HEK293 (cell line): Measurements from ENCODE around the gene CCN2.
A peak's percentile ranks its signal among the peaks of the same experiment; 100 is the strongest.

Source experiments
- CTCF ChIA-PET: fragments of 350-600 bp; formaldehyde crosslinking; extraction: SDS; loops from one replicate; lab custom pipeline; 2021; ENCODE audit warnings: antibody characterized with exemption; lab: Yijun Ruan, JAX
- POLR2A ChIA-PET: fragments of 300-600 bp; formaldehyde crosslinking; extraction: SDS; loops from one replicate; lab custom pipeline; 2020; ENCODE audit warnings: antibody characterized with exemption, inconsistent platforms; lab: Yijun Ruan, JAX
- H3K27ac ChIP-seq: fragments of 200-500 bp; sonication (Bioruptor generic); 2 replicates; pipeline ENCODE4 v1.5.1; 2014; ENCODE audit warnings: low read depth, low read length, control low read depth, inconsistent platforms; ENCODE audit errors: extremely low read depth
- H3K36me3 ChIP-seq, 2 experiments: fragments of 200-500 bp in 1 of 2; sonication (Bioruptor generic) in 1 of 2; 1 replicate in 1 of 2; 2 replicates in 1 of 2; pipeline ENCODE4 v1.5.1; 2014 to 2017; ENCODE audit warnings: inconsistent platforms in 2 of 2, low read length in 2 of 2; ENCODE audit not compliant: control insufficient read depth in 2 of 2, insufficient read depth in 1 of 2
- H3K4me1 ChIP-seq: fragments of 200-500 bp; sonication (Bioruptor generic); 2 replicates; pipeline ENCODE4 v1.5.1; 2014; ENCODE audit warnings: mild to moderate bottlenecking, low read length, inconsistent platforms; ENCODE audit not compliant: control insufficient read depth, insufficient read depth
- H3K4me3 ChIP-seq: 2 replicates; pipeline ENCODE4 v1.5.1; 2011; ENCODE audit warnings: low read depth, mild to moderate bottlenecking, control low read depth, low read length, moderate library complexity
- H3K9me3 ChIP-seq: fragments of 200-500 bp; sonication (Bioruptor generic); 2 replicates; pipeline ENCODE4 v1.5.1; 2014; ENCODE audit warnings: low read depth, low read length, inconsistent platforms; ENCODE audit not compliant: control insufficient read depth, insufficient read depth
- INSM2 ChIP-seq: fragments of 450-650 bp; formaldehyde crosslinking; IDR thresholded peaks from 2 replicates; pipeline ENCODE4 v1.5.1; 2016; ENCODE audit warnings: missing biosample characterization, missing genetic modification characterization
- MYNN ChIP-seq: fragments of 450-650 bp; formaldehyde crosslinking; IDR thresholded peaks from 2 replicates; pipeline ENCODE4 v1.5.1; 2016; ENCODE audit warnings: missing biosample characterization, missing genetic modification characterization, borderline replicate concordance
- SETDB1 ChIP-seq: IDR thresholded peaks from one replicate; pipeline ENCODE4 v1.6.1; 2017; ENCODE audit warnings: mild to moderate bottlenecking, low read length, moderate library complexity, mixed read lengths; ENCODE audit not compliant: insufficient read length
- SP2 ChIP-seq: fragments of 450-650 bp; formaldehyde crosslinking; IDR thresholded peaks from 2 replicates; pipeline ENCODE4 v1.5.1; 2016; ENCODE audit warnings: missing biosample characterization, missing genetic modification characterization
- ZBTB17 ChIP-seq: fragments of 450-650 bp; formaldehyde crosslinking; IDR thresholded peaks from 2 replicates; pipeline ENCODE4 v1.5.1; 2016; ENCODE audit warnings: missing biosample characterization, missing genetic modification characterization
- ZBTB20 ChIP-seq: fragments of 450-650 bp; formaldehyde crosslinking; IDR thresholded peaks from 2 replicates; pipeline ENCODE4 v1.5.1; 2016; ENCODE audit warnings: missing biosample characterization, missing genetic modification characterization
- ZNF18 ChIP-seq: fragments of 450-650 bp; formaldehyde crosslinking; IDR thresholded peaks from 2 replicates; pipeline ENCODE4 v1.5.1; 2016; ENCODE audit warnings: missing biosample characterization, missing genetic modification characterization
- ZNF292 ChIP-seq: fragments of 450-650 bp; formaldehyde crosslinking; IDR thresholded peaks from 2 replicates; pipeline ENCODE4 v1.5.1; 2016; ENCODE audit warnings: low read depth, missing biosample characterization, missing genetic modification characterization, borderline replicate concordance
- ZNF362 ChIP-seq: fragments of 450-650 bp; formaldehyde crosslinking; IDR thresholded peaks from 2 replicates; pipeline ENCODE4 v1.5.1; 2016; ENCODE audit warnings: missing biosample characterization, missing genetic modification characterization
- ZNF501 ChIP-seq: fragments of 450-650 bp; formaldehyde crosslinking; IDR thresholded peaks from 2 replicates; pipeline ENCODE4 v1.5.1; 2016; ENCODE audit warnings: missing biosample characterization, missing genetic modification characterization
- ZNF549 ChIP-seq: fragments of 450-650 bp; IDR thresholded peaks from 2 replicates; pipeline ENCODE4 v1.5.1; 2018; ENCODE audit warnings: missing biosample characterization, missing genetic modification characterization, mild to moderate bottlenecking, inconsistent platforms, moderate library complexity
- ZNF585B ChIP-seq: fragments of 450-650 bp; formaldehyde crosslinking; IDR thresholded peaks from 2 replicates; pipeline ENCODE4 v1.5.1; 2016; ENCODE audit warnings: missing biosample characterization, missing genetic modification characterization
- ZNF626 ChIP-seq: fragments of 450-650 bp; sonication (Bioruptor Pico); formaldehyde crosslinking; IDR thresholded peaks from 2 replicates; pipeline ENCODE4 v1.5.1; 2018; ENCODE audit warnings: missing biosample characterization, missing genetic modification characterization, inconsistent platforms
- ZNF707 ChIP-seq: fragments of 450-650 bp; formaldehyde crosslinking; IDR thresholded peaks from 2 replicates; pipeline ENCODE4 v1.5.1; 2016; ENCODE audit warnings: missing biosample characterization, missing genetic modification characterization
- TF ChIP-seq, protein P1 (sequence below): fragments of 450-650 bp; formaldehyde crosslinking; conservative IDR thresholded peaks from 2 replicates; pipeline ENCODE4 v1.5.1; 2016; ENCODE audit warnings: low read depth, missing biosample characterization, missing genetic modification characterization
- TF ChIP-seq, protein P2 (sequence below): fragments of 450-650 bp; formaldehyde crosslinking; IDR thresholded peaks from 2 replicates; pipeline ENCODE4 v1.5.1; 2017; ENCODE audit warnings: missing biosample characterization, missing genetic modification characterization

Gene CCN2

DNA sequence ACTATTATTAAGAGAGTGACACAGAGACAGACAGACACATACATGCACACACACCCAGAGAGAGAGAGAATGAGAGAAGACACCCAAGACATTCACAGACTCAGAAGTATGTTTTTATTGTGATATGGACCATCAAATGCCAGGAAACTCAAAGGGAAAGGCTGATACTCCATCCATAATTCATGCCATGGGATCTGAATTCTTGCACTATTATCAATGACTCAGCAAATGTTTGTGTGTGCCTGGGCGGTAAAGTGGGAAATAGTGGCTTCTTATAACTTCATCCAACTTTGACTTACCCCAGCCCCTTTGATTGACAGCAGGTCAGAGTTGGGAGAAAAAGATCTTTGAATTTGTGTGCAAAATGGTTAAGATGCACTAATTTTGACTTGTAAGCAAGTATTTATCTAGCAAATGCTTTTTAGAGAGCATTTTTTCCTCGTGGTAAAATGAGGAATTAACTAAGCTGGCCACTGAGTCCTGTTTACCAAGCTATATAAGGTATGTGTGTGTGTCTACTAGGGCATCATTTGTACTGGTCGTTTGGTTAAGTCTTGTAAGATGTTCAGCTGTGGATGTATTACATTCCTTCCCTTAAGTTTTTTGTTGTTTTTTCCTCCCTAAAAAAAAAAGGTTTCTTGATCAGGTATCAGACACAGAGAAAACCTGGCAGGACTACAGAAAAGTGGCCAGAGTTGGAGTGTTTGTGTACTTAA is 3.0 kb upstream of the CCN2 start:
- no peak overlapping the region for H3K4me3 ChIP-seq
- CTCF ChIA-PET = interaction anchor here (0.5 to 1.2 kb wide), 10 partner anchors 11 to 645 kb away, joined by 3 to 7 read pairs (median 3); no protein-coding TSS in a partner anchor
- TF ChIP-seq INSM2 (tag by site-specific recombination) (no peak), ZNF362 (tag by site-specific recombination) (peak; percentile 80), ZBTB20 (tag by site-specific recombination) (peak; percentile 48; the same call in 1 of the 2 replicates)
- H3K4me1 ChIP-seq = peaks cover 18% of the 10 kb centered on the region
- H3K9me3 ChIP-seq = no peaks in the 10 kb centered on the region
- POLR2A ChIA-PET = interaction anchor here (0.7 to 1.3 kb wide), 4 partner anchors 8 to 29 kb away, joined by 3 to 6 read pairs (median 4); no protein-coding TSS in a partner anchor
- peaks cover 0 to 1% of the 10 kb centered on the region in 2 experiments; a peak in 1 of 3 replicates for H3K36me3 ChIP-seq
- H3K27ac ChIP-seq = no peak overlapping the region

- ChIA-PET CTCF (interaction anchor here (0.6 kb wide), 1 partner anchor 14 kb away, joined by 3 read pairs; no protein-coding TSS in a partner anchor), POLR2A (interaction anchor here (0.6 kb wide), 1 partner anchor 95 kb away, joined by 3 read pairs; no protein-coding TSS in a partner anchor)
- Histone ChIP-seq H3K9me3 (no peaks in the 10 kb centered on the region), H3K36me3 (peaks cover 0 to 8% of the 10 kb centered on the region in 2 experiments; a peak in 1 of 3 replicates), H3K4me1 (peaks cover 23% of the 10 kb centered on the region), H3K27ac (no peak overlapping the region)
- TF ChIP-seq ZNF707 (tag by site-specific recombination) (no peak), ZNF18 (tag by site-specific recombination) (no peak), ZNF585B (tag by site-specific recombination) (no peak), ZNF549 (tag by site-specific recombination) (no peak), ZNF501 (no peak), SP2 (tag by site-specific recombination) (no peak), ZNF292 (tag by site-specific recombination) (no peak), ZNF626 (no peak), MYNN (no peak), ZBTB17 (tag by site-specific recombination) (no peak), SETDB1 (no peak)
- TF ChIP-seq, protein P1, sequence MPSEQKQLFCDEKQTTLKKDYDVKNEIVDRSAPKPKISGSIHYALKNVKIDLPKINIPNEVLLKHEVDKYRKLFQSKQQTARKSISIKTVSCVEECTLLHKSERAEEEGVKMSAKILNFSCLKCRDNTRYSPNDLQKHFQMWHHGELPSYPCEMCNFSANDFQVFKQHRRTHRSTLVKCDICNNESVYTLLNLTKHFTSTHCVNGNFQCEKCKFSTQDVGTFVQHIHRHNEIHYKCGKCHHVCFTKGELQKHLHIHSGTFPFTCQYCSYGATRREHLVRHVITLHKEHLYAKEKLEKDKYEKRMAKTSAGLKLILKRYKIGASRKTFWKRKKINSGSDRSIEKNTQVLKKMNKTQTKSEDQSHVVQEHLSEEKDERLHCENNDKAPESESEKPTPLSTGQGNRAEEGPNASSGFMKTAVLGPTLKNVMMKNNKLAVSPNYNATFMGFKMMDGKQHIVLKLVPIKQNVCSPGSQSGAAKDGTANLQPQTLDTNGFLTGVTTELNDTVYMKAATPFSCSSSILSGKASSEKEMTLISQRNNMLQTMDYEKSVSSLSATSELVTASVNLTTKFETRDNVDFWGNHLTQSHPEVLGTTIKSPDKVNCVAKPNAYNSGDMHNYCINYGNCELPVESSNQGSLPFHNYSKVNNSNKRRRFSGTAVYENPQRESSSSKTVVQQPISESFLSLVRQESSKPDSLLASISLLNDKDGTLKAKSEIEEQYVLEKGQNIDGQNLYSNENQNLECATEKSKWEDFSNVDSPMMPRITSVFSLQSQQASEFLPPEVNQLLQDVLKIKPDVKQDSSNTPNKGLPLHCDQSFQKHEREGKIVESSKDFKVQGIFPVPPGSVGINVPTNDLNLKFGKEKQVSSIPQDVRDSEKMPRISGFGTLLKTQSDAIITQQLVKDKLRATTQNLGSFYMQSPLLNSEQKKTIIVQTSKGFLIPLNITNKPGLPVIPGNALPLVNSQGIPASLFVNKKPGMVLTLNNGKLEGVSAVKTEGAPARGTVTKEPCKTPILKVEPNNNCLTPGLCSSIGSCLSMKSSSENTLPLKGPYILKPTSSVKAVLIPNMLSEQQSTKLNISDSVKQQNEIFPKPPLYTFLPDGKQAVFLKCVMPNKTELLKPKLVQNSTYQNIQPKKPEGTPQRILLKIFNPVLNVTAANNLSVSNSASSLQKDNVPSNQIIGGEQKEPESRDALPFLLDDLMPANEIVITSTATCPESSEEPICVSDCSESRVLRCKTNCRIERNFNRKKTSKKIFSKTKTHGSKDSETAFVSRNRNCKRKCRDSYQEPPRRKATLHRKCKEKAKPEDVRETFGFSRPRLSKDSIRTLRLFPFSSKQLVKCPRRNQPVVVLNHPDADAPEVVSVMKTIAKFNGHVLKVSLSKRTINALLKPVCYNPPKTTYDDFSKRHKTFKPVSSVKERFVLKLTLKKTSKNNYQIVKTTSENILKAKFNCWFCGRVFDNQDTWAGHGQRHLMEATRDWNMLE (tag by site-specific recombination) = no peak
- TF ChIP-seq, protein P2, sequence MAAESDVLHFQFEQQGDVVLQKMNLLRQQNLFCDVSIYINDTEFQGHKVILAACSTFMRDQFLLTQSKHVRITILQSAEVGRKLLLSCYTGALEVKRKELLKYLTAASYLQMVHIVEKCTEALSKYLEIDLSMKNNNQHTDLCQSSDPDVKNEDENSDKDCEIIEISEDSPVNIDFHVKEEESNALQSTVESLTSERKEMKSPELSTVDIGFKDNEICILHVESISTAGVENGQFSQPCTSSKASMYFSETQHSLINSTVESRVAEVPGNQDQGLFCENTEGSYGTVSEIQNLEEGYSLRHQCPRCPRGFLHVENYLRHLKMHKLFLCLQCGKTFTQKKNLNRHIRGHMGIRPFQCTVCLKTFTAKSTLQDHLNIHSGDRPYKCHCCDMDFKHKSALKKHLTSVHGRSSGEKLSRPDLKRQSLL (tag by site-specific recombination) = no peak
- TF ChIP-seq, all 188 proteins: peak for 0
- no peak overlapping the region for H3K4me3 ChIP-seq
Observed at GRCh38 chr6:131952886-131953509, 1.8 kb upstream of the CCN2 start.
